Right atrium auricular region (tissue), 2 donors: ENCODE measurements around the gene ZDHHC22. TPM values are rescaled to one million over a fixed set of nuclear protein-coding genes. Genes with fewer than 3 reads are reported as not detected.

Source experiments
- DNase-seq: peaks from one replicate; pipeline ENCODE4 v3.0.0-alpha.2; 2019; ENCODE audit warnings: low spot score
- H3K27ac ChIP-seq, 2 donors: fragments of 200-600 bp; sonication (generic); 1 replicate in 1 of 2; 2 replicates in 1 of 2; pipeline ENCODE4 v1.5.1; 2016 to 2019
- H3K27me3 ChIP-seq, 2 donors: fragments of 200-600 bp; sonication (generic); one replicate each; pipeline versions ENCODE4 v1.5.1 to v1.6.0; 2017 to 2019
- H3K36me3 ChIP-seq: fragments of 200-600 bp; sonication (generic); one replicate; pipeline ENCODE4 v1.5.1; 2016
- H3K4me1 ChIP-seq, 2 donors: fragments of 200-600 bp; sonication (generic); one replicate each; pipeline versions ENCODE4 v1.5.1 to v1.6.0; 2017 to 2019
- H3K4me3 ChIP-seq, 2 donors: fragments of 200-600 bp; sonication (generic); 1 replicate in 1 of 2; 2 replicates in 1 of 2; pipeline ENCODE4 v1.5.1; 2017 to 2019; ENCODE audit warnings: mild to moderate bottlenecking in 1 of 2, moderate library complexity in 1 of 2
- H3K9me3 ChIP-seq, 2 donors: fragments of 200-600 bp; sonication (generic); one replicate each; pipeline ENCODE4 v1.5.1; 2019
- CTCF ChIP-seq, 2 donors: fragments of 200-600 bp; sonication (generic); IDR thresholded peaks; one replicate each; pipeline ENCODE4 v1.5.1; 2019; ENCODE audit warnings: antibody characterized with exemption in 2 of 2
- total RNA-seq, 2 donors: library from RNA; depleted of rRNA; stranded (reverse); fragments of >200 nt; gene quantifications; one replicate each; pipeline ENCODE4 v1.1.0, GENCODE V29; 2016

ZDHHC22 gene
- total RNA-seq, 2 donors from 2014 or later = not detected

DNA sequence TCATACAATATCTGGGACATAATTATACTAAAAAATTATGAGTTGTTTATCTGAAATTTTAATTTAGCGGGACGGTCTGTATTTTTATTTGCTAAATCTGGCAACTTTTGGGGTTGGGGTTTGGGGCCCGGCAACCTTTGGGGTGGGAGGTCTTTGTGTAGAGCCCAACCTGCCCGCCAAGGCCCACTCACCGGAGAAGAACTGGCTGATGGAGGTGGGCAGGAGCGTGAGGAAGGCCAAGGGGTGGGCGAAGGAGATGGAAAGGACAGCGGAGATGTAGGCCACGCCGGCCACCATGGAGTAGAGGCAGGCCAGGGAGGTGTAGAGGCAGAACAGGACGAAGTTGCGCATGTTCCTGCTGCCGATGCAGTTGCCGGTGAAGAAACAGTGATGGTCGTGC lies 2.6 kb downstream of the ZDHHC22 start:
- Histone ChIP-seq H3K36me3 (no peaks in the 10 kb centered on the region), H3K27me3 (peaks cover 9 to 30% of the 10 kb centered on the region in 2 donors), H3K4me1 (peaks cover 0 to 28% of the 10 kb centered on the region in 2 donors), H3K9me3 (no peaks in the 10 kb centered on the region), H3K27ac (no peak overlapping the region), H3K4me3 (no peak overlapping the region)
- no peak for DNase-seq
- no peak for TF ChIP-seq CTCF (IDR thresholded peaks at IDR 0.05)

GRCh38 chr14:77133720-77134338 lies 7.8 kb downstream of the ZDHHC22 start:
- Histone ChIP-seq H3K9me3 (no peaks in the 10 kb centered on the region), H3K27me3 (no peaks in the 10 kb centered on the region), H3K36me3 (no peaks in the 10 kb centered on the region), H3K4me1 (no peaks in the 10 kb centered on the region), H3K4me3 (no peak overlapping the region), H3K27ac (no peak overlapping the region)
- TF ChIP-seq CTCF (IDR thresholded peaks at IDR 0.05) = no peak
- DNase-seq = no peak

- H3K9me3 ChIP-seq = no peaks in the 10 kb centered on the region
- TF ChIP-seq CTCF (IDR thresholded peaks at IDR 0.05) = no peak
- no peak overlapping the region for H3K4me3 ChIP-seq
- DNase-seq = no peak
- no peaks in the 10 kb centered on the region for H3K36me3 ChIP-seq
- H3K27me3 ChIP-seq = no peaks in the 10 kb centered on the region
- H3K27ac ChIP-seq = no peak overlapping the region
- no peaks in the 10 kb centered on the region for H3K4me1 ChIP-seq
Measured at GRCh38 chr14:77131871-77132486, 9.6 kb downstream of the ZDHHC22 start.

GRCh38 chr14:77131206-77131605 lies 10.4 kb downstream of the ZDHHC22 start:
- no peak for DNase-seq
- Histone ChIP-seq H3K4me3 (no peak overlapping the region), H3K9me3 (no peaks in the 10 kb centered on the region), H3K4me1 (no peaks in the 10 kb centered on the region), H3K27ac (no peak overlapping the region), H3K27me3 (no peaks in the 10 kb centered on the region), H3K36me3 (no peaks in the 10 kb centered on the region)
- no peak for TF ChIP-seq CTCF (IDR thresholded peaks at IDR 0.05)

DNA sequence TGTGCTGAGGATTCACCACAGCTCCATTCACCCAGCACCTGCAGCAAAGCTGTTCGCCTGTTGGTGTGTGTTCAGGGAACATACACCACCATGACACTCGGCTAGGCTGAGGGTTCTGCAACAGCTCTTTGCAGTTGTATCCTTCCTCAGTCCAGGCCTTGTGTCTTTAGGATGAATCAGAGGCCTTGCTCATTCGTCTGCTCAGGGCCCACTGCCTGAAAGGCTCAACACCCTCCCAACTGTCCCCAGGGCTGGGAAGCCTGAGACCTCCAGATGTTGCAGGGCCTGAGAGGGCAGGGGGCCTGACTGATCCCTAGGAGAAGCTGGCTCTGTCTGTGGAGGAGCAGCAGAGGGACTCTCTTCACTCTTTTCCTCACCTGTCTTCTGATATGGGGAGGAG lies 11.2 kb downstream of the ZDHHC22 start:
- TF ChIP-seq CTCF (IDR thresholded peaks at IDR 0.05) = no peak

More for the DNA sequence above, 11.2 kb downstream of the ZDHHC22 start:
- H3K27ac ChIP-seq = no peak overlapping the region
- H3K4me1 ChIP-seq = peaks cover 0 to 2% of the 10 kb centered on the region in 2 donors
- no peak overlapping the region for H3K4me3 ChIP-seq
- H3K9me3 ChIP-seq = no peaks in the 10 kb centered on the region
- no peaks in the 10 kb centered on the region for H3K36me3 ChIP-seq
- DNase-seq = peak; percentile 16
- no peaks in the 10 kb centered on the region for H3K27me3 ChIP-seq
